Fibroblast of lung (primary cell): Measurements from ENCODE around the gene GNPTAB. TPM values are rescaled to one million over a fixed set of nuclear protein-coding genes. Genes with fewer than 3 reads are reported as not detected.

Source experiments
- DNase-seq, 2 donors: peaks; one replicate each; pipeline versions ENCODE4 v3.0.0 to v3.0.0-alpha.2; 2010; ENCODE audit warnings: low read depth in 2 of 2
- H2AFZ ChIP-seq: 2 replicates; pipeline ENCODE4 v1.5.1; 2012; ENCODE audit warnings: low read length, control low read depth, inconsistent platforms
- H3K27ac ChIP-seq: 2 replicates; pipeline ENCODE4 v1.5.1; 2011; ENCODE audit warnings: low read length, control low read depth; ENCODE audit not compliant: insufficient read depth
- H3K27me3 ChIP-seq: 2 replicates; pipeline ENCODE4 v1.5.1; 2011; ENCODE audit warnings: mild to moderate bottlenecking, low read length; ENCODE audit not compliant: control insufficient read depth, insufficient read depth
- H3K36me3 ChIP-seq: 2 replicates; pipeline ENCODE4 v1.5.1; 2011; ENCODE audit warnings: low read length; ENCODE audit not compliant: control insufficient read depth, insufficient read depth
- H3K4me1 ChIP-seq: 2 replicates; pipeline ENCODE4 v1.5.1; 2011; ENCODE audit warnings: low read length; ENCODE audit not compliant: control insufficient read depth, insufficient read depth; ENCODE audit errors: extremely low read depth
- H3K4me2 ChIP-seq: 2 replicates; pipeline ENCODE4 v1.5.1; 2011; ENCODE audit warnings: low read length, control low read depth; ENCODE audit not compliant: insufficient read depth; ENCODE audit errors: extremely low read depth
- H3K4me3 ChIP-seq, 4 experiments: fragments of 200-600 bp in 1 of 4; sonication (generic) in 1 of 4; replicated peaks in 1 of 4; 2 replicates each; pipeline ENCODE4 v1.5.1; 2011 to 2016; ENCODE audit warnings: low read length in 4 of 4, low read depth in 3 of 4, mild to moderate bottlenecking in 3 of 4, control low read depth in 2 of 4, inconsistent platforms in 1 of 4, mixed read lengths in 1 of 4; ENCODE audit not compliant: insufficient read depth in 1 of 4; ENCODE audit errors: control extremely low read depth in 1 of 4
- H3K79me2 ChIP-seq: 2 replicates; pipeline ENCODE4 v1.5.1; 2012; ENCODE audit warnings: mild to moderate bottlenecking, low read length, inconsistent platforms; ENCODE audit not compliant: control insufficient read depth, insufficient read depth
- H3K9ac ChIP-seq: 2 replicates; pipeline ENCODE4 v1.5.1; 2011; ENCODE audit warnings: mild to moderate bottlenecking, low read length, control low read depth; ENCODE audit not compliant: insufficient read depth
- H3K9me3 ChIP-seq: 2 replicates; pipeline ENCODE4 v1.5.1; 2012; ENCODE audit warnings: low read depth, low read length; ENCODE audit not compliant: control insufficient read depth, insufficient read depth
- H4K20me1 ChIP-seq: 2 replicates; pipeline ENCODE4 v1.5.1; 2011; ENCODE audit warnings: low read length; ENCODE audit not compliant: control insufficient read depth, insufficient read depth; ENCODE audit errors: extremely low read depth
- EZH2 ChIP-seq: IDR thresholded peaks from 2 replicates; pipeline ENCODE4 v1.5.1; 2012; ENCODE audit warnings: low read length, control low read depth, mild to moderate bottlenecking; ENCODE audit errors: missing control alignments
- polyA plus RNA-seq, 2 donors: library from polyadenylated mRNA; depleted of rRNA in 1 of 2; stranded (reverse) in 1 of 2; unstranded in 1 of 2; fragments of >200 nt; gene quantifications; 2 replicates each; pipeline ENCODE4 v1.2.1, GENCODE V29; 2011 to 2012; ENCODE audit warnings: missing spikeins in 1 of 2
- total RNA-seq: library from RNA; depleted of rRNA; stranded (reverse); fragments of >200 nt; gene quantifications from 2 replicates; pipeline ENCODE4 v1.2.1, GENCODE V29; 2014
- TF ChIP-seq, protein P1 (sequence below), 2 donors: IDR thresholded peaks in 1 of 2; conservative IDR thresholded peaks in 1 of 2; 1 replicate in 1 of 2; 2 replicates in 1 of 2; pipeline ENCODE4 v1.5.1; 2011 to 2012; ENCODE audit warnings: low read length in 2 of 2, control low read depth in 1 of 2, inconsistent platforms in 1 of 2, low read depth in 1 of 2, mild to moderate bottlenecking in 1 of 2

GNPTAB gene
- total and polyA plus RNA-seq, 2 donors (not counting 1 experiment from before 2014, with no cell fraction given): 49.7 to 58.4 TPM

DNA sequence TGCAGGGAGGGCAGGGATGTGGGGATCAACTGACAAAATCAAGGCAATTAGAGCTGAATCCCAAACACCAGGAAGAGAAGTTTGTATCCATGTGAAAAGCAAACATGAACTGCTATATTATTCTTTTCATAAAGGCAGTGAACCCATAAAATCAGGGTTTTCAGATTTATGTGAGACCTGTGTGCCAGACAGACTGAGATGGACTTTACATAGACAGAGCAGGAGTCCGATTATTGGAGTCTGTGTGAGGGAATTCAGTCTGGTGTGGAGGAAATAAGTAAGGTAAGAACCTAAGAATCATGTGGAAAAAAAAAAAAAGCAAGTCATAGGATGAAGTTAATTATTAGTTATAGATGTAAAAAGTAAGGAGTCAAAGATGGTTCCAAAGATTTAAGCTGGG, 46.4 kb downstream of the GNPTAB start:
- H3K36me3 ChIP-seq: no peaks in the 10 kb centered on the region
- no peaks in the 10 kb centered on the region for H3K9me3 ChIP-seq
- H3K4me1 ChIP-seq: peaks cover 7% of the 10 kb centered on the region
- H3K9ac ChIP-seq: no peak overlapping the region
- H3K27ac ChIP-seq: no peak overlapping the region
- no peaks in the 10 kb centered on the region for H4K20me1 ChIP-seq
- no peaks in the 10 kb centered on the region for H3K79me2 ChIP-seq
- H2AFZ ChIP-seq: no peak overlapping the region
- no peak overlapping the region for H3K4me3 ChIP-seq
- TF ChIP-seq EZH2: no peak
- TF ChIP-seq, protein P1, sequence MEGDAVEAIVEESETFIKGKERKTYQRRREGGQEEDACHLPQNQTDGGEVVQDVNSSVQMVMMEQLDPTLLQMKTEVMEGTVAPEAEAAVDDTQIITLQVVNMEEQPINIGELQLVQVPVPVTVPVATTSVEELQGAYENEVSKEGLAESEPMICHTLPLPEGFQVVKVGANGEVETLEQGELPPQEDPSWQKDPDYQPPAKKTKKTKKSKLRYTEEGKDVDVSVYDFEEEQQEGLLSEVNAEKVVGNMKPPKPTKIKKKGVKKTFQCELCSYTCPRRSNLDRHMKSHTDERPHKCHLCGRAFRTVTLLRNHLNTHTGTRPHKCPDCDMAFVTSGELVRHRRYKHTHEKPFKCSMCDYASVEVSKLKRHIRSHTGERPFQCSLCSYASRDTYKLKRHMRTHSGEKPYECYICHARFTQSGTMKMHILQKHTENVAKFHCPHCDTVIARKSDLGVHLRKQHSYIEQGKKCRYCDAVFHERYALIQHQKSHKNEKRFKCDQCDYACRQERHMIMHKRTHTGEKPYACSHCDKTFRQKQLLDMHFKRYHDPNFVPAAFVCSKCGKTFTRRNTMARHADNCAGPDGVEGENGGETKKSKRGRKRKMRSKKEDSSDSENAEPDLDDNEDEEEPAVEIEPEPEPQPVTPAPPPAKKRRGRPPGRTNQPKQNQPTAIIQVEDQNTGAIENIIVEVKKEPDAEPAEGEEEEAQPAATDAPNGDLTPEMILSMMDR (conservative IDR thresholded peaks at IDR 0.05 in 1 of 2, IDR thresholded peaks at IDR 0.05 in 1 of 2; ENCODE audit: low read depth in 1 of 2, low read length in 2 of 2): no peak
- no peaks in the 10 kb centered on the region for H3K27me3 ChIP-seq
- no peak for DNase-seq
- no peak overlapping the region for H3K4me2 ChIP-seq

DNA sequence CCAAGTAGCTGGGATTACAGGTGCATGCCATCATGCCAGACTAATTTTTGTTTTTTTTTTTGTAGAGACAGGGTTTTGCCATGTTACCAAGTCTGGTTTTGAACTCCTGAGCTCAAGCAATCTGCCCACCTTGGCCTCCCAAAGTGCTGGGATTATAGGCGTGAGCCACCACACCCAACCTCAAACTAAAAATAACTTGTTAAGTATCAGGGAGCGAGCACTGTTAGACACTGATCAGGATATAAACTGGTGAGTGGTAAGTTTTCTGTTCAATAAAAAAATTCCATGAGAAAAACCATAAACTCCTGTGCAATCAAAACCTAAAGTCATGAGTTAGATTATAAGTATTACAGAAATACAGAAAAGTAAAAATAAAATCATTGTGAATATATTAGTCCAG, 46.9 kb downstream of the GNPTAB start:
- no peak overlapping the region for H3K27ac ChIP-seq
- no peak overlapping the region for H3K4me3 ChIP-seq
- H4K20me1 ChIP-seq: no peaks in the 10 kb centered on the region
- TF ChIP-seq, protein P1 (conservative IDR thresholded peaks at IDR 0.05 in 1 of 2, IDR thresholded peaks at IDR 0.05 in 1 of 2; ENCODE audit: low read depth in 1 of 2, low read length in 2 of 2): no peak
- no peak for TF ChIP-seq EZH2
- H3K79me2 ChIP-seq: no peaks in the 10 kb centered on the region
- no peaks in the 10 kb centered on the region for H3K36me3 ChIP-seq
- no peaks in the 10 kb centered on the region for H3K27me3 ChIP-seq
- peaks cover 7% of the 10 kb centered on the region for H3K4me1 ChIP-seq
- no peak overlapping the region for H3K9ac ChIP-seq
- H3K9me3 ChIP-seq: no peaks in the 10 kb centered on the region
- no peak overlapping the region for H2AFZ ChIP-seq
- no peak overlapping the region for H3K4me2 ChIP-seq
- no peak for DNase-seq

DNA sequence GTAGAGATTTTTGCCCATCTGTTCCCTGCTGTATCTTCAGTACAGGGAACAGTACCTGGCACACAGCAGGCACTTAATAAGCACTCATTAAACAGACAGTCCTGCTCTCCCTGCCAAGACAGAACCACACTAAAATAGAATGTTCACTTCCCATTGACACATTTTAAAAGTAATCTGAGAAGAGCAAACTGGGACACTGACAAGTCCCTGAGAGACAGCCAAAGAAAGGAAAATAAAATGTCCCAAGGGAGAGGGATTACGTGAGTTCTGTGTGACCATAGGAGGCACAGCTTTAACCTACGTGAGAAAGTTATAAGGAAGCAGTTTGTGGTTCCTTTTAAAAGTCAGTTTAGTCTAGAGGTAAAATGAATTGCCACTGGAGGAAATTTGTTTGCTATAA, 47.6 kb downstream of the GNPTAB start:
- Histone ChIP-seq H3K4me3 (no peak overlapping the region), H3K9ac (no peak overlapping the region), H3K4me2 (no peak overlapping the region), H3K36me3 (no peaks in the 10 kb centered on the region), H3K27ac (no peak overlapping the region), H3K4me1 (peaks cover 7% of the 10 kb centered on the region), H2AFZ (no peak overlapping the region), H3K27me3 (no peaks in the 10 kb centered on the region), H3K9me3 (no peaks in the 10 kb centered on the region), H3K79me2 (no peaks in the 10 kb centered on the region), H4K20me1 (no peaks in the 10 kb centered on the region)
- TF ChIP-seq, protein P1 (conservative IDR thresholded peaks at IDR 0.05 in 1 of 2, IDR thresholded peaks at IDR 0.05 in 1 of 2; ENCODE audit: low read depth in 1 of 2, low read length in 2 of 2): no peak
- TF ChIP-seq EZH2: no peak
- no peak for DNase-seq
